Mucosa of gallbladder (tissue), 1 donor: ENCODE results near the gene PA2G4. TPM values are rescaled to one million over a fixed set of nuclear protein-coding genes. Genes with fewer than 3 reads are reported as not detected.

Experiments
- DNase-seq: peaks from one replicate; pipeline ENCODE4 v3.0.0-alpha.2; 2020; ENCODE audit warnings: low spot score
- total RNA-seq: library from RNA; stranded (reverse); gene quantifications from one replicate; pipeline ENCODE4 v1.2.1, GENCODE V29; 2021
- donor health status: DM: no; HTN: no; CAD: no.

The PA2G4 gene
- total RNA-seq, 1 donor from 2014 or later = 64.9 TPM

- no peak for DNase-seq
These were observed 22.4 kb downstream of the PA2G4 start for GRCh38 chr12:56126732-56127239.

DNA sequence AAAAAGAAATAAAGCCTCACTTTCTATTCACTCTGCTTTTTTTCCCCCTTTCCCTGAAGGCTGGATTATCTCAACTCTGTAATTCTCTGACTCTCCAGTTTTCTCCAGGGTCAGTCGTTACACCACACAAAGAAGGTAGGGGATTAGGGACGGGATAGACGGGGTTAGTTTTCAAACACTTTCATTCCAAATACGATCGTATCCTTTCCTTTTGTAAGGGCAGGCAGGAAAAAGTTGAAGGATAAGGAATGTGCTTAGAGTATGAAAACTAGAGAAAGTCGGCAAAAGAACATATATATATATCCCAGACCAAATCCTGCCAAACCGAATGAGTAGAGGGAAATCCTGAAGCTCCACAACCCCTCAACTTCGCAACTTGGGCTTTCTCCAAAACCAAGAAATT is 23.1 kb downstream of the PA2G4 start:
- DNase-seq = no peak

DNA sequence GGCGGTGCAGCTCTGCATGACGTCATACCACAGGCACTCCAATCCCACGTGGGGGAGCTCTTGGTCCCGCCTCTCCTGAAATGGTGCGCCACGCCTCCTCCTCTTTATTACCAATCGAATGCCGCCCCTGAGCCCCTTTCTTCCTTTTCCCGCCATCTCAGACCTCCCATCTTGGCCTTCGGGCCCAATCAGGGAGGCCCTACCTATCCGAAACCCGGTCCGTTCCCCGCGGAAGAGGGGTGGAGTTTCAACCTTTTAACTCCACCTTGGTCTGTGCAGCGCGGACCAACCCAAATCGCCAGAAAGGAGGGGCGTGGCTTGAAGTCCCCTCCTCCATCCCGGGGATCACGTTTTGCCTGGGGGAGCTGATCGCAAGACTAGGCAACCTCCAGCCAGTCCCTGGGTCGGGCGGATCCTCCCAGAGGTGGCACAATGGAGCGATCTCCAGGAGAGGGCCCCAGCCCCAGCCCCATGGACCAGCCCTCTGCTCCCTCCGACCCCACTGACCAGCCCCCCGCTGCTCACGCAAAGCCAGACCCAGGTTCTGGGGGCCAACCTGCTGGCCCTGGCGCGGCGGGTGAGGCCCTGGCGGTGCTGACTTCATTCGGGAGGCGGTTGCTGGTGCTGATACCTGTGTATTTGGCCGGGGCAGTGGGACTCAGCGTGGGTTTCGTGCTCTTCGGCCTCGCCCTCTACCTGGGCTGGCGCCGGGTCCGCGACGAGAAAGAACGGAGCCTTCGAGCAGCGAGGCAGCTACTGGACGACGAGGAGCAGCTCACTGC is 23.7 kb downstream of the PA2G4 start, which contains the start of gene ESYT1:
Gene ESYT1, plus strand, starts transcription at position 380 of the 782 bp plus-strand sequence. Its CDS starts 53 bp downstream, at position 433.
- DNase-seq = peak; percentile 99

GRCh38 chr12:56128670-56129205 is 24.4 kb downstream of the PA2G4 start:
- DNase-seq = no peak

DNA sequence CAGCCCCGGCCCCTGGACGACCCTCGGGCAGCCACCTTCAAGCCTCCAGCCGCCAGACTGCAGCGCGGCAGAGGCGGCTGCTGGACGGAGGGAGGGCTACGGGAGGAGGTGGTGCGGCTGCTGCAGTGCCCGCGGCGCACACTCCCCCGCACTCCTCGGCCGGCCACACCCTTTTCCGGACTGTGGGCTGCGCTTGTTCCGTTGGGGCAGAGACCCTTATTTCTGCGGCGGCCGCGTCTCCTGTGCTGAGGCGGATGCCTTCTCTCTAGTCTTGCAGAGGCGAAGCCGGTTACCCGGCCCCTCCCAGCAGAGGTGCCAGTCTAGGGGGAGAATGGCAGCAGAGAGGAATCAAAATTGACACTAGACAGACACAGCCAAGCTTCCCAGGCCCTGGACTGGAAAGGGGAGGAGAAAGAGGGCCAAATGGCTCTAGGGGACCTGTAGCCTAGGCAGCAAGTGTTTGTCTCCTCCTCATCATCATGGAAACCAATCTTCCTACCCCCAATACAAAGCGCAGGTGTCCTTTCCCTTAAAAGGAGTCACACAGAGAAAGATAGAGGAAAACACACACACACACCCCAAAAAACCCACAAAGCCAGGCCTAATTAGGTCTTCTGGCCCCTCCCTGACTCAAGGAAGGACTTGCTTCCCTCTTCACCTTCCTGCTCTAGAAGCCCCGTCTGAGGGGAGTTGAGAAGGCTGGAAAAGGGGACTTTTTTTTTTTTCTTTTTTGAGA is 25.0 kb downstream of the PA2G4 start:
- peak; percentile 47 for DNase-seq

- no peak for DNase-seq
These were observed 25.7 kb downstream of the PA2G4 start for GRCh38 chr12:56129942-56130495.

DNA sequence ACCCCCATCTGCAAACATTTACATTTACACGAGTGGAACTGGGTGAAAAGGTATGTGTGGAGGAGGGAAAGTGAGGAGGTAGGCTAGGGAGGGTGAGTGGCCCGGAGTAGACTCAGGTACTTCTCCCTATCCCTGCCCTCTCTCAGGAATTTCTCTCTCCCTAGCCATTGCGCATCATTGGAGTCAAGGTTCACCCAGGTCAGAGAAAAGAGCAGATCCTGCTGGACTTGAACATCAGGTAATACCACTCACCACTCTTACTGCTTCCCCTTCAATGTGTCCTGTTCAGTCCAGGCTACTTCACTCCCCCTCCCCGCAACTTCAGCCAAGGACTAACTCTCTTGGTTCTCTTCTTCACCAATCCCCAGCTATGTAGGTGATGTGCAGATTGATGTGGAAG is 26.5 kb downstream of the PA2G4 start:
- DNase-seq = no peak

DNA sequence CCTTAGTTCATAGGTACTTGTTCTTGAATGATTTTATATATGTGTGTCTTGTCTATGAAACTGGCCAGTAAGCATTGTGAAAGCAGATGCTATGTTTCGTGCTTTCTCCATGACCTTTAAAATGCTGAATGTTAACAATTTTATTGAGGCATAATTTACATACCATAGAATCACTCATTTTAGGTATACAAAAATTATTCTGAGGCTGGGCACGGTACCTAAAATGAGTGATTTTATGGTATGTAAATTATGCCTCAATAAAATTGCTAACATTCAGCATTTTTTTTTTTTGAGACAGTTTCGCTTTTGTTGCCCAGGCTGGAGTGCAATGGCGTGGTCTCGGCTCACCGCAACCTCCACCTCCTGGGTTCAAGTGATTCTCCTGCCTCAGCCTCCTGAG is 30.5 kb downstream of the PA2G4 start:
- no peak for DNase-seq

- no peak for DNase-seq
These were observed 33.7 kb downstream of the PA2G4 start for GRCh38 chr12:56137853-56138571.

GRCh38 chr12:56141946-56142784 is 37.8 kb downstream of the PA2G4 start:
- no peak for DNase-seq

DNA sequence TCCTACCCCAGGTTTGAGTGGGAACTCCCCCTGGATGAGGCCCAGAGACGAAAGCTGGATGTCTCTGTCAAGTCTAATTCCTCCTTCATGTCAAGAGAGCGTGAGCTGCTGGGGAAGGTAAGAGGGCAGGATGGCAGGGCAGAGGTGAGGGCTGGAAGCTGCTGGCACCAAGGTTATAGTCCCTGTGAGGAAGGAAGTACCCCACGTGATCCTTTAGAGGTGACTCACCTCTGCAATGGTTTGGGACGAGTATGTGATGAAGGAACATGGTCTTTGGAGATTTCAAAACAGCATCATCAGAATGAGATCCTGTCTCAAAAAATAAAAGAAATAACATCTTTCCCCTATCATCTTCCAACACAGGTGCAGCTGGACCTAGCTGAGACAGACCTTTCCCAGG is 38.9 kb downstream of the PA2G4 start:
- no peak for DNase-seq

DNA sequence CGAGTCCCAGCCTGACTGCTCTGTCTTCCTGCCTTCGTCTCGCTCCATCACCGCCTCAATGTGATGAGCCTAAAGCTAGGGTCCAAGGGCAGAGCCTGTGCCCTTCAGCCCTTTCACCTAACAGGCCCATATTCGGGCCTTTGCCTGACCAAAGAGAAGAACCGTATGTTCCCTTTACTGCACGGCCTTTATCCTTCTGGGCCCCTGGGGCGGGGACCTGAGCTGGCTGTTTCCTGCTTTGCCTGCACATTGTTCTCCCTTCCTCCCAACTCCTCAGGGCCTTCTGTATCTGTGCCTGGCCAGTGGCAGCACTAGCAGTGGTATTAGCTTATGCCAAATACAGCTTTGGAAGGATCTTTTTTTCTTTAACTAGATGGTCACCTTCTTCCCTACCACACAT is 39.5 kb downstream of the PA2G4 start:
- DNase-seq = no peak

- no peak for DNase-seq
These were observed 40.9 kb downstream of the PA2G4 start for GRCh38 chr12:56145217-56145616.

DNA sequence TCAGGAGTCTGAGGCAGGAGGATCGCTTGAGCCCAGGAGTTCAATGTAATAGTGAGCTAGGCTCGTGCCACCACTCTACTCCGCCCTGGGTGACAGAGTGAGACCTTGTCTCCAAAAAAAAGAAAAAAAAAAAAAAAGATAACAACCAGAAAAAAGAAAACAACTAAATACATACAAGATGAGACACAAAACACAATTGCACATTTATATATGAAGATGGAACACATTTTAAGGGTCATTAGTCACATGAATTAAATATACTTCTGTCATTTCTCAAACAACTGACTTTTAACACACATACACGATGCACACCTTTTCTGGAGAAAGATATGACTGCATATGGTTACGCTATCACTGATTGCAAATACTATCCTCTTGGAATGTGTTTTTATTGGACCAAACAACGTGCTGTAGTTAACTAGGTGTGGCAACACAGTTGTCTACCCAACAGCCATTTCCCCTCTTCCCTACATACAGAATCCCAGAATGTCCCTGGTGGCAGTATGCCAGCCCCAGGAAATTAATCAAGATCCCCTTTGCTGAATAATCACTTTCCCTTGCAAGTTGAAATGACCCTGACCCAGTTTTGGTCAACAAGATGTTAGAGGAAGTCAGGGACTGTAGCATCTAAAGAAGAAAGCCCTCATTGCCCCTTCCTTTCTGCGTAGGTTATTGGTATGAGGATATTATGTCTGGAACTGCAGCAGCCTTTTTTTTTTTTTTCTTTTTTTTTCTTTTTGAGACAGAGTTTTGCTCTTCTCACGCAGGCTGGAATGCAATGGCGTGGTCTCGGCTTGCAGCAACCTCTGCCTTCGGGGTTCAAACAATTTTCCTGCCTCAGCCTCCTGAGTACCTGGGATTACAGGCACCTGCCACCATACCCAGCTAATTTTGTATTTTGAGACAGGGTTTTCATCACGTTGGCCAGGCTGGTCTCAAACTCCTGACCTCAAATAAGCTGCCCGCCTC is 42.4 kb downstream of the PA2G4 start:
- DNase-seq = no peak

DNA sequence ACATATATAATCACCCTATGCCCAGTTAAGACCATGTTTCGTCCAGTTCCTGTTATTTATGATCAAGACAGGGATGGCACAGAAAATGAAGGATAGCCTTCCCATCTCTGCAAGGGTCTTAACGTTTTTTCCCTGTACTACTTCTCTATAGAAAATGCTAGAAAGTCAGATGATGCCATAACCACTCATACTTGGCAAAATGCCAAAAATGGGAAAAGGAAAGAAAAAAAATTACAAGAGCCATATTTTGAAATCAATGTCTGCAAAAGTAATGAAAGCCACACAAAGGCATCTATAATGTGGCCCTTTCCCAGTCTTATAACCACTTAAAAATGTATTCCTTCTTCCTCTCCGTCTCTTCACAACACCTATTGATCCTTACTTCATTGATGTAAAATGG is 46.2 kb downstream of the PA2G4 start:
- no peak for DNase-seq

DNA sequence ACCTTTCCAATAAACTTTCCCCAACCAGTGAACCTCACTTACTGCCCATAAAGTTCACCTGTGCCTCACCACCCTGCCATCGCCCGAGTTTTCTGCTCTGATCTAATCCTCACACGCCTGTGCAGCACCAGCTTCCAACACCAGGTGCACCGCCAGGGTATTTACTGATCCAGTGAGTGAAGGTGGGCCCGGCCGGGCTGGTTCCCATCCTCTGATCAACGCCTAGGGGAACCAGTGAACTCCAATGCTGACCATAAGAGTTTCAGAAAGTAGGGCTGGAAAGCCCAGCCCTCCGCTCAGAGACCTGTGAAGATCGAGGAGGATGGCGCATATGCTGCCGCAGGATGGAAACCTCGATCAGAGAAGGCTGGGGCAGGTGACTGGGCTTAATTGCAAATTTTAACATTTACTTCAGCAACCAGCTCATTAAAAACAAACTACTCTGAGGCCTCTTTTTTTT is 47.3 kb downstream of the PA2G4 start:
- peak; percentile 41 for DNase-seq

DNA sequence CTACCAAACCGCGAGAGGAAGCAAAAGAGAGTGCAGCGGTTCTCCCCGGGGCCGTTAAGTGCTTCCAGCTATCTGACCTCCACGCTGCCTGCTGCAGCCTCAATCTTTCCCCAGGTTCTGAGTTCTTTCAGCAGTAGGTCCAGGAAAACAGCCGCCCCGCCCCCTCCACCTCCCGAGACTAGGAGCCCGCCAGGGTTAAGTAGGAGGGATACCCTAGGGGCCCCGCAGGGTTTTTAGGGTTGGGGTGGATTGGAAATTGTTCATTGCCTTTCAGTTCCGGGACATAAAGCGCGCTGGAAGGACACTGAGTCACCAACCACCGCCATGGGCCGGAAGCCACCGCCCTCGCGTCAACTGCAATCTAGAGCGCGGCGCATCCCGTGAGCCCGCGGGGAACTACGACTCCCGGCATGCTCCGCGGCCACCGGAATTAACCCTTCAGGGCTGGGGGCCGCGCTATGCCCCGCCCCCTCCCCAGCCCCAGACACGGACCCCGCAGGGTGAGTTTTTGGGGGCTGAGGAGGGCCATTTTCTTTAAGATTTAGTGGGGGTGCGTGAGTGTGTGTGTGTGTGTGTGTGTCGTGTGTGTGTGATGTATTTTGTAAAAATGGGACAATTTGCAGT is 47.9 kb downstream of the PA2G4 start, which contains the start of gene MYL6B:
Gene MYL6B, plus strand, starts transcription at position 456 of the 624 bp plus-strand sequence. CDS start 1,332 bp downstream, outside the sequence.
- peak; percentile 94 for DNase-seq

- DNase-seq = no peak
These were observed 48.7 kb downstream of the PA2G4 start for GRCh38 chr12:56152756-56153677.
